Measurements from ENCODE around the gene NABP2.

DNA sequence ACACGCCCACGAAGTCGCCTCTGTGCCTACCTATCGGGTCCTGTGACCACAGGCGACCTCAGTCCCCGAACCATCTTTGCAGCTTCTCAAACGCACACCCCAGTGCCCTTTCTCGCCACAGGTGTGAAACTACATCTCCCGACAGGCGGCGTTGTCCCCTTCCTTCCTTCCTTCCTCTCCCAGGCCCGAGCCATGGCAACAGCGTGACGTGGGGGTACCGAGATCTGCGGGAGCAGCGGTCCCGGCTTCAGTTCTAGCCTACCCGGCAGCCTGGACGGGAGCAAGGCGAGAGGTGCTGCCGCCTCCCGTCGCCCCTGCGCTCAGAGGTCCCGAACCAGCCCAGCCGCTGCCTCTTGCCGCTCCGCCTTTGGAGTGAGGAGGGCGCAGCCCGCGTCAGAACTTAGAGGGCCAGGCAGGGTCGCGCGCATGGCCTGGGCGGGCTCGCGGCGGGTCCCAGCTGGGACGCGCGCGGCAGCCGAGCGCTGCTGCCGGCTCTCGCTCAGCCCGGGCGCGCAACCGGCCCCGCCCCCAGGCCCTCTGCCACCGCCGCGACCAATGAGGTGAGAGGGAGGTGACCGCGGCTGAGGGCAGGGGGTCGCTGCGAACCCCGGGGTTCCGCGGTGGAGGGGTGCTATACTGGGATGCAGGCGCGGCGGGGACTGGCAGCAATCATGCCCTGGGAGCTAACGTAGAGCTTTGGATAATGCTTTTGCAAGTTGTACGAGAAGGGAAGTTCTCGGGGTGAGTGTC is 42.7 kb downstream of the NABP2 start, which contains the start of gene COQ10A:
- TF ChIP-seq, protein P1, sequence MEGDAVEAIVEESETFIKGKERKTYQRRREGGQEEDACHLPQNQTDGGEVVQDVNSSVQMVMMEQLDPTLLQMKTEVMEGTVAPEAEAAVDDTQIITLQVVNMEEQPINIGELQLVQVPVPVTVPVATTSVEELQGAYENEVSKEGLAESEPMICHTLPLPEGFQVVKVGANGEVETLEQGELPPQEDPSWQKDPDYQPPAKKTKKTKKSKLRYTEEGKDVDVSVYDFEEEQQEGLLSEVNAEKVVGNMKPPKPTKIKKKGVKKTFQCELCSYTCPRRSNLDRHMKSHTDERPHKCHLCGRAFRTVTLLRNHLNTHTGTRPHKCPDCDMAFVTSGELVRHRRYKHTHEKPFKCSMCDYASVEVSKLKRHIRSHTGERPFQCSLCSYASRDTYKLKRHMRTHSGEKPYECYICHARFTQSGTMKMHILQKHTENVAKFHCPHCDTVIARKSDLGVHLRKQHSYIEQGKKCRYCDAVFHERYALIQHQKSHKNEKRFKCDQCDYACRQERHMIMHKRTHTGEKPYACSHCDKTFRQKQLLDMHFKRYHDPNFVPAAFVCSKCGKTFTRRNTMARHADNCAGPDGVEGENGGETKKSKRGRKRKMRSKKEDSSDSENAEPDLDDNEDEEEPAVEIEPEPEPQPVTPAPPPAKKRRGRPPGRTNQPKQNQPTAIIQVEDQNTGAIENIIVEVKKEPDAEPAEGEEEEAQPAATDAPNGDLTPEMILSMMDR (conservative IDR thresholded peaks at IDR 0.05; ENCODE audit: low read depth, low read length): peak; percentile 69
- no peak for TF ChIP-seq EZH2 (IDR thresholded peaks at IDR 0.05; ENCODE audit: low read length, unreplicated experiment)

Measured in PC-3 (cell line).